Skin of body (tissue), 3 donors: ENCODE results near the gene PCNA. TPM values are rescaled to one million over a fixed set of nuclear protein-coding genes. Genes with fewer than 3 reads are reported as not detected.

Source experiments
- DNase-seq: peaks from one replicate; lab custom pipeline; 2025; lab: John Stamatoyannopoulos, UW
- small RNA-seq: library from RNA; depleted of rRNA; stranded (forward); fragments of <200 nt; gene quantifications from one replicate; pipeline ENCODE3, GENCODE V24; 2014; ENCODE audit warnings: low replicate concordance
- total RNA-seq: library from RNA; depleted of rRNA; stranded (reverse); fragments of >200 nt; gene quantifications from one replicate; pipeline ENCODE4 v1.2.3, GENCODE V29; 2014

Gene PCNA
- total RNA-seq, 1 donor from 2014 or later = 56.2 TPM

GRCh38 chr20:5067877-5068645, 51.7 kb downstream of the PCNA start:
- no peak for DNase-seq

DNA sequence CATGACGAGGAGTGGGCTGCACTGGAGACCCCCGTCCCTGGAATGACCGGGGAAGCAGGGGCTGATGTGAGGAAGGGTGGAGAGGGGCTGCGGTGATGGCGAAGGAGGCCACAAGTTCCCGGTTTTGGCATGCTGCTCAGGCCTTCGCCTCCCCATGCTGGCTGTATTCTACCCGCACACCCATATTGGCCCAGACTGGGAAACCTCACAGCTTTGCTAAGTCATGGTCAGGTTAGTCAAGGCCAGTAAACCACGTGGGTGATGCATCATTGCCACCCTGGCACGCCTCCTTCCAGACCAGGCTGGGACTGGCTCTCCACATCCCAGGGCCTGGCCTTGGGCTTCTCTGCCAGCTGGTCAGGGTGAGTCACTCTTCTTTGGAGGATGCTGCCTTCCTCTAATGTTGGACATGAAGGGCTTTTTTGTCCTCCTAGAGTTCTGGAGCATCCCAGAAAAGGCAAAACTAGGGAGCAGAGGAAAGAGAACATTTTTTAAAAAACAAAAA, 53.8 kb downstream of the PCNA start:
- no peak for DNase-seq

DNA sequence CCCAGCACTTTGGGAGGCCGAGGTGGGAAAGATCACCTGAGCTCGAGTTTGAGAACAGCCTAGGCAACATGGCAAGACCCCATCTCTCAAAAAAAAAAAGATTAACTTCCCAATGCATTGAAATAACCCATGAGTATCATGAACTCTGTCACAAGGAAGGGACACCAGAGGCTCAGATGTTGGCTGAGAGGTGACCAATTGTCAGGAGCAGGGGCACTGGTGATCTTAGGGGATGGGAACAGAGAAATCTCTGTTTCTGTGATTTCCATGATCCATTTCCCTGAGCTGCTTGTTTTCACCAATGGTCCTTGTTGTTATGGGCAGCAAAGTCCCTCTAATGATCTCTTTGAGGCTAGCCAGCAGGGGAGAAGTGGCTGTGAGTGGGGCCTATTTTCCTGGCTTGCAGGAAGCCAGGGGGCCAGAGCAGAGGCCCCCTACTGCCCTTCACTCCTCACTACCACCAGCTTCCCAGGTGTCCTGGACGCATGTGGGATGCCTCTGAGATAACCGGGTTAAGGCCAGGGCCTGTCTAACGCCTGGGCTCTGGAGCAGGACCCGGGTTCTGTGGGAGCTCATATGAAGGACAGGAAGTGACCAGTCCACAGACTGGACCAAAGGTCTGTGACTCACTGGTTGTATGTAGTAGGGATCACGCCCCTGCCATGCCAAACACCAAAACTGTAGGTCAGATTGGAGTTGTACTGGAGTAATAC, 54.4 kb downstream of the PCNA start:
- DNase-seq = no peak

Small RNAs within 50 kb of the gene (small RNA-seq; reads per million reads assigned to genes)
- gene RF00019 (not detected), gene RF00568 (not detected), gene RNA5SP474 (not detected)

Other genes with a start within 250 kb of the PCNA start
- 13.4 TPM for gene SLC23A2, start 118.4 kb downstream of the PCNA start, total RNA-seq
- 71.5 TPM for gene TMEM230, start 6.9 kb downstream of the PCNA start, total RNA-seq
- 20.6 TPM for gene CDS2, start 7.0 kb upstream of the PCNA start, total RNA-seq
- not detected for gene PROKR2, start 197.0 kb upstream of the PCNA start, total RNA-seq